ENCODE measurements around the gene TFEB.

The TFEB gene

DNA sequence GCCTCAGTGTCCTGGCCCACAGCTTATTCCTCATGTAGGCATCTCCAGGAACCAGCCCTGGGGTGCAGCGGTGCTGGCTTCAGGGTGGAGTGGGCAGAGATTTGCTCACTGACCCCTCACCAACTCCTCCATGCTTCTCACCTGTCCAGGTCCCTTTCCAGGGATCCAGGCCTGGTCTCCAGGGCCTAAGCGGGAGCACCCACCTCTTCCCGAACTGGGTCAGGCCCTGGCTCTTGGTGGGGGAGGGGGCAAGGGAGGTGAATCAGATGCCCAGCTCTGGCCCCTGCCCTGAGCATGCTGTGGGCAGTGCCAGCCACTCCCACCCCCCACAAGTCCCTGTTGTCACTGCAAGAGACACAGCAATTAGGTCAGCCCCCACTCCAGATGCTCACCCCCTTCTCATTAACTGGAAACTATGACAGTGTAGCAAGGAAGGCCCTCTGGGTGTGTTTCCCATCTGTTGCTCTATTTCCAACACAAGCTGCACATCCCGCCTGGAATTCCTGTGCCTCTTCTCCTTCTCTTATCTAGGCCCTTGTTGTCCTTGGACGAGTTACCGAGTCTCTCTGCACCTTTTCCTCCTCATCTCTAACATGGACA, 60.1 kb downstream of the TFEB start:
- DNase-seq (ENCODE audit: low read depth) = no peak

GRCh38 chr6:41674231-41675000, 61.0 kb downstream of the TFEB start:
- no peak for DNase-seq (ENCODE audit: low read depth)

DNA sequence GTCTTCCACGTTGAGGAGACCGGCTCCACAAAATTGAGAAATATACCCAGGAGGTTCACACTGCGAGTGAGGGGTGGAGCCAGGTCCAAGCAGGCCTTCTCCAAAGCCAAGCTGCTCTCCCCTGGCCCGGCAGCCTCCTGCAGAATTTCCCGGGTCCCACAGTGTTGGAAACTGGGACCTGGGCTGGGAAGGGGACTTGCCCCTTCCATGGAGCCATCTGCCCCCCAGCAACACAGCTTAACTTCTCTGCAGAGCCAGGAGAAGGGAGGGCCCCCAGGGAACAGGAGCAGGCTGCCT, 61.8 kb downstream of the TFEB start:
- no peak for DNase-seq (ENCODE audit: low read depth)

DNA sequence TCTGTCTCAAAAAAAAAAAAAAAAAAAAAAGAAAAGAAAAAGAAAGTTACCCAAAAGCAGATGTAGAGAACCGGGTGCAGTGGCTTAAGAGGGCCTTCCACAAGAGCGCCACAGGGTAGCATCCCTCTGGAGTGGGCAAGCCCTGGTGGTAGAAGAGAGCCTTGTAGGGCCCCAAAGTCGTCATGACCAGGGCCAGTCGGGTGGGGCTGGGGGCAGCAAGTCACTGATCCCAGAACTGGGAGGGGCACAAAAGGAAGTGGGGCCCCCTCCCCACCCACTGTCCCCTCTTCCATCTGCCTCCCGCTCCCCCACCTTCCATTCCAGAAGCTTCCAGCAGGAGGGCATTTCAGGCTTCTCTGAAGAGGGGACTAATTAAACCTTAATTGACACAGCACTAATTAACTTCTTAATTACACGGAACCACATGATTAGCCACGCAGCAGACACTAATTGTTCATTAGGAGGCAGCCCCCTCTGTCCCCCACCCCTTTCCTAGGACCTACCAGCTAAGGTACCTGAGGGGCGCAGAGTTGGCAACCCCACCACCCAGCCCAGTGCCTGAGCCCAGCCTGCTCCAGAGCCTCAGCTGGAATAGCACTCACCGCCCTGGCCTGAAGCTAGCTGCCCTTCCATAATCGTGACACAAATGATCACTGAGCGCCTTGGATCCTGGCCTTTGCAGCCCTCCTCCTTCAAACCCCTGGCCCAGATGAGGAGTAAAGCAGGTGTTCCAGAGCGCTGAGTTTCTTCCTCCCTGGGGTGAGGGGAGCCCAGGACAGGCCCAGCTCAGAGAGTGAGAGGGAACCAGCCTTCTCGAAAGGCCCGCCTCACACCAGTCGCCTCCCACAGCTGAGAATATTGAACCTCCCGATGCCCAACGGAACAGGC, 62.3 kb downstream of the TFEB start:
- no peak for DNase-seq (ENCODE audit: low read depth)

GRCh38 chr6:41672016-41672415, 63.4 kb downstream of the TFEB start:
- no peak for DNase-seq (ENCODE audit: low read depth)

DNA sequence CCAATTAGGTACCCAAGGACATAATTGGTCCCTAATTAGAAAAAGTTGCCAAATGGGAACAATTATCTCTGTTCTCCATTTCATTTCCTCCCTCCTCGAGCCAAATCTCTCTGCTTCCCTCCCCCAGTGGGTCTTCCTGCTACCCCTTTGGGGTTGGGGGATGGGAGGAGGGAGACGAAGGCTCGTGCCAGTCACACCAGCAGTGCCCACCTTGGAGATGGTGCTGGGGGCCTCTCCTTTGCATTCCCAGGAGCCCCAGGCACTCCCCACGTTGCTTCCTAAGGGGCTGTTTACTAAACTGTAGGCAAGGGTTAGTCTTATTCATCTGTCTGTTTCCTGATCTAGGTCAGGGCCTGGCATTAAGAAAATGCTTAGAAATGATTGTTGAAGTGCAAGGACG, 64.0 kb downstream of the TFEB start:
- DNase-seq (ENCODE audit: low read depth) = no peak

DNA sequence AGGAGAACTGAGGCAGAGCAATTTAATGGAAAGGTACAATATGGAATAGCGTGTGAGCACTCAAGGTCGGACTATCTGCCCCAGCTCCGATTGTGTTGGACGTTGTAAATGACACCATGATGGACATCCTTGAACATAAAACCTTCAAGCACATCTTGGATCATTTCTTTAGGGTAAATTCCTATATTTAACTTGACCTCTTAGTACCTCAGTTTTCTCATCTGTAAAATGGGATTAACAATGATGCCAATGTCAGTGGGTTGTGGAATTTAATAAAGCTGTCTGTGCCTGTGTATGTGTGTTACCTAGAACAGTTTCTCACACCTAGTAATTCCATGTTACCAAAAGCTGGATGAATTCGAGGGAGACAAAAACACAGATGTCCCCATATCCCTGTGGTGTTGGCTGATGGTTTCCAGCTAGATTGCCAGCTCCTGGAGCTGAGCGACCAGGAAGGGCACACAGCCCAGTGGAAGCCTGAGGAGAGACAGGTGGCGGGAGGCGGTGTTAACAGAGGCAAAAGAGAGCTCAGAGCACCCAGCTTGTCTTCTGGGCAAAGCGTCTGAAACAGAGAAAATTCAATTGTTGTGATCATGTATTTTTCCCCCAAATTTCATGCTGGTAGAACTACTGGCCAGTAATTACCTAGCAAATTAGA, 64.6 kb downstream of the TFEB start:
- no peak for DNase-seq (ENCODE audit: low read depth)

DNA sequence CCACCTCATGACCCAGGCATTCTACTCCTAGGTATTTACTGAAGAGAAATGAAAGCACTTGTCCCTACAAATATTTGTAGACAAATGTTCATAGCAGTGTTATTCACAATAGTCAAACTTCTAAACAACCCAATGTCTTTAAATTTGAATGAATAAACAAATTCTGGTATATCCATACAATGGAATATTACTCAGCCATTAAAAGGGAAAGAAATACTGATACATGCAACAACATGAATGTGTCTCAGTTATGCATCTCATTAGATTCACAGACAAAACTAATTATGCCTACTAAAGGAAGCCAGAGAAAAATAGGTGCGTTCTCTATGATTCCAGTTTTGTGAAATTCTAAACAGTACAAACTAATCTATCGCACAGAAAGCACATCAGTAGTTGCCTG, 66.4 kb downstream of the TFEB start:
- DNase-seq (ENCODE audit: low read depth) = no peak

DNA sequence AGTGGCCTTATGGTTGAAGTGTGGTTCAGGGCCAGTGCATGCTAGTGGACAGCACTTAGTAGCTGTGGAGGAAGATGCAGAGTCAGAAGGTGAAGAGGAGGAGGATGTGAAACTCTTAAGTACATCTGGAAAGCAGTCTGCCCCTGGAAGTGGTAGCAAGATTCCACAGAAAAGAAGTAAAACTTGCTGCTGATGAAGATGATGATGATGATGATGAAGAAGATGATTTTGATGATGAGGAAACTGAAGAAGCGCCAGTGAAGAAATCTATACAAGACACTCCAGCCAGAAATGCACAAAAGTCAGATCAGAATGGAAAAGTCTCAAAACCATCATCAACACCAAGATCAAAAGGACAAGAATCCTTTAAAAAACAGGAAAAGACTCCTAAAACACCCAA, 68.2 kb downstream of the TFEB start:
- DNase-seq (ENCODE audit: low read depth) = no peak

DNA sequence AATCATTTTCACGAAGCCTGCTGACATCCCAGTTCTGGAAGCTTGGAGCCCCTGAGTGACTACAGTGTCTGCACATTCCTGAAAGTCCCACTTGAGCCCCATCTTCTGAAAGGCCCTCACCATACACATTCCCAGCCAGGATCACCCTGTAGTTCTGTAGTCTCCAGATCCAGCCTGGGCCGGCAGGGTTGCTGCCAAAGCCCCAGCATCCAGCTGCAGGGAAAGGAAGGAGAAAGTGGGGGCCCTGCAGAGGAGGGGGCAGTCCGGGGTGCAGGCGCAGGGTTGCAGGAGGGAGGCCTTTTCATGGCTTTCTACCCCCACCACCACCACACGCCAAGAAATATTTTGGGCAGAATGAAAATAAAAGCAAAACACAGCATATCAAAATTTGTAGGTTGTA, 71.1 kb downstream of the TFEB start:
- no peak for DNase-seq (ENCODE audit: low read depth)

DNA sequence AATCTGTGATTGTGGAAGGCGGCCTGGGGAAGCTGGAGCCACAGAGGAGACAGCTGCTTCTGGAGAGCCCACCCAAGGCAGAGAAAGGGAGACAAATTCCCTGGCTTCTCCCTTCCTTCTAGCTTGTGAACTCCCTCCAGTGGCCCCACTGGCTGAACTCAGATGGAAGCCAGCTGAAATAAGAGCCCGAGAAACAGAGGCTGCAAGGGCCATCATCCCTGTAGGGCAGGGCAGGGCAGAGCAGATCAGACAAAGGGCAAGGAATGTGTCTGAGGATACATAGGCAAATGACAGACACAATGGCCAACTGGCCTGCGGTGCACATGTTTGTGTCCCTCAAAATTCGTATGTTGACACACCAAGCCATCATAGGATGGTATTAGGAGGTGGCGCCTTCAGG, 71.8 kb downstream of the TFEB start:
- DNase-seq (ENCODE audit: low read depth) = no peak

GRCh38 chr6:41659935-41660334, 75.5 kb downstream of the TFEB start:
- DNase-seq (ENCODE audit: low read depth) = no peak

- no peak for DNase-seq (ENCODE audit: low read depth)
Observed at GRCh38 chr6:41658636-41659035, 76.8 kb downstream of the TFEB start.

GRCh38 chr6:41657131-41658094, 78.0 kb downstream of the TFEB start:
- DNase-seq (ENCODE audit: low read depth) = no peak

DNA sequence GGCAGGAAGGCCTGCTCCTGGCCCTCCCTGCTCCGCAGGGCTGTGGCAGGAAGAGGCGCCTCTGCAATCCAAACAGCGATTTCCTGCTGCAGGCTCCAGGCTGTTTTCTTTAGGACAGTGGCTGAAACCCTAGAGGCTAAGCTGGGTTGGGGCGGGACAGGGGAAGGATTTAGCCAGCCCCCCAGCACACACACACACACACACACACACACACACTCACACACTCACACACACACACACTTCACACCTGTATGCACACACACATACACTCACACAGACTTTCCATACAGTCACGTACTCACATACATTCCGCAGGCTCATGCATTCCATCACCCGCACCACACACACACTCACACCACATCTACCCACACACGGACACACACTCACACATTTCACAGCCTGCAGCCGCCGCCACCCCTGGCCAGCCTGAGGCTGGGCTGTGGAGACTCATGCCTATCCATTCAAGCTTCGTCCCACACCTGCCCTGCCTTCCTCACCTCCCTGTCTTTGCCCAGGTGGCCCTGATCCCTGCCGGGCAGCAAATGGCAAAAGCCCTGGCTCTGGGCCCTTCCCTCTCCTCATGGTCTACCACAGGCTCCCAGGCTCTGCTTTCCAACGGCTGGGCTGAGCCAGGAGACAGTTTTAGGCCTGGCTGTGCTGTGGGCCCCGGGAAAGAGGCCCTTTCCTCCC, 79.3 kb downstream of the TFEB start:
- DNase-seq (ENCODE audit: low read depth) = no peak

DNA sequence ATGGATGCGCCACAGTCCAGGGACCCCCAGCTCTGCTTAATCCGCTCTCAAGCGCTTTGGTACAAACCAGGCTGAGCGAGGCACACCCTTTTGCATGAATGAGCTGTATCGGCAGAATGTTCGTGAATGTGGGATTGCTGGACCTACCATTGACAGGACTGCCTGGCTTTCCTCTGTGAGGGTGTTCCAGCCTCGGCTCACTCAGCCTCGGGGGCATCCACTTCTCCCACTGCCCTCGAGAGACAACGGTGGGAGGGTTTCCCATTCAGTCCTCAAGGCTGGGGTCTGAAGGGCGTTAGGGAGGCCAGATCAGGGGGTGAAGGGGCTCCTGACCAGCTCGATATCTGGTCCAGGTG, 79.8 kb downstream of the TFEB start:
- no peak for DNase-seq (ENCODE audit: low read depth)

GRCh38 chr6:41655176-41655575, 80.2 kb downstream of the TFEB start:
- DNase-seq (ENCODE audit: low read depth) = no peak

GRCh38 chr6:41654698-41655151, 80.7 kb downstream of the TFEB start:
- DNase-seq (ENCODE audit: low read depth) = no peak

DNA sequence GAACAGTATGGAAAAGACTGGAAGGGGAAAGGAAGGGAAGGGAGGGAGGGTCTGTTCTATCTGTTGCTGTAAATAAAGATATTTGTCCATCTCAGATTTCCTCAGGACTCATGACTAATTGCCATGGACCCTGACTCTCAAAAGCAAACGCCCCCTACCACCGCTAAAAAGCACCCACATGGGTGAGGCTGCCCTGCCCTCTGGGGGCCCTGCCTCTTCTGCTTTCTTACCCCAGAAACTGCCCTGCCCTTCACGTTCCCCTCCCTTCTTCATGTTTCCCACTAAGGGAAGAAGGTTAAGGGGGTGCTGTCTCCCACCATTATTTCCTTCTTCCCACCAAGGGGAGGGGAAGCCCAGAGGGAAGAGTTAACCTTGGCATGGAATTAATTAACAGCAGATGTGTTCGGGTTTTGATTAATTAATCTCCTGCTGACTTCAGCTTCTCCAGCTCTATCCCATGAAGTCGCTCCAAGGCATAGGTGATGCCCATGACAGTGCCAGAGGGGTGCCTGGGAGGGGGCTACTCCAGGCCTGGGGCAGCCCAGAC, 81.2 kb downstream of the TFEB start:
- DNase-seq (ENCODE audit: low read depth) = no peak

- DNase-seq (ENCODE audit: low read depth) = no peak
Observed at GRCh38 chr6:41653691-41654090, 81.7 kb downstream of the TFEB start.
